Kidney (tissue), 14 donors: Measurements from ENCODE around the gene AP5Z1. TPM values are rescaled to one million over a fixed set of nuclear protein-coding genes. Genes with fewer than 3 reads are reported as not detected.

Experiments
- DNase-seq, 5 donors: peaks; one replicate each; pipeline ENCODE4 v3.0.0-alpha.2; 2013 to 2020
- FAIRE-seq: peaks from 2 replicates; lab custom pipeline; 2012; peaks lifted over from hg19 to GRCh38; lab: Jason Lieb, UNC
- H3K27ac ChIP-seq, 2 donors: one replicate each; pipeline ENCODE4 v1.7.0; 2013; ENCODE audit warnings: low read depth in 2 of 2, low read length in 2 of 2, inconsistent platforms in 1 of 2
- H3K27me3 ChIP-seq: one replicate; pipeline ENCODE4 v1.7.1; 2013; ENCODE audit warnings: low read length, inconsistent platforms; ENCODE audit not compliant: control insufficient read depth, insufficient read depth
- H3K36me3 ChIP-seq, 3 donors: one replicate each; pipeline versions ENCODE4 v1.7.0 to v1.7.1; 2013; ENCODE audit warnings: low read length in 3 of 3, control low read depth in 1 of 3, inconsistent platforms in 1 of 3; ENCODE audit not compliant: insufficient read depth in 3 of 3, control insufficient read depth in 2 of 3
- H3K4me1 ChIP-seq, 3 donors: one replicate each; pipeline versions ENCODE4 v1.7.0 to v1.7.1; 2013; ENCODE audit warnings: low read length in 3 of 3, inconsistent platforms in 1 of 3, low read depth in 1 of 3; ENCODE audit not compliant: control insufficient read depth in 2 of 3, insufficient read depth in 2 of 3
- H3K4me3 ChIP-seq, 3 donors: one replicate each; pipeline versions ENCODE4 v1.7.0 to v1.8.1; 2013; ENCODE audit warnings: low read length in 3 of 3, control low read depth in 1 of 3, inconsistent platforms in 1 of 3
- H3K9ac ChIP-seq, 3 donors: one replicate each; pipeline versions ENCODE4 v1.7.0 to v1.7.1; 2013; ENCODE audit warnings: low read length in 3 of 3, control low read depth in 1 of 3, inconsistent platforms in 1 of 3
- H3K9me3 ChIP-seq, 3 donors: one replicate each; pipeline versions ENCODE4 v1.7.0 to v1.7.1; 2013; ENCODE audit warnings: low read length in 3 of 3, control low read depth in 1 of 3, inconsistent platforms in 1 of 3; ENCODE audit not compliant: control insufficient read depth in 2 of 3, insufficient read depth in 1 of 3
- CTCF ChIP-seq: IDR thresholded peaks from 3 replicates; pipeline ENCODE4 v1.5.1; 2012; ENCODE audit warnings: mild to moderate bottlenecking, moderate library complexity, borderline replicate concordance; ENCODE audit not compliant: insufficient read depth; ENCODE audit errors: extremely low read depth
- intact Hi-C: fragments of 100-400 bp; cut with DNase I; formaldehyde crosslinking; loops from one replicate; pipeline ENCODE4 v1.11.1; 2022
- polyA plus RNA-seq: library from polyadenylated mRNA; stranded (reverse); fragments of 350-450 nt; fragmentation: Illumina TruSeq; extraction: RNeasy Lipid Tissue Mini Kit (QIAGEN cat#74804); gene quantifications from one replicate; pipeline ENCODE4 v1.2.3, GENCODE V29; 2014; ENCODE audit warnings: low read depth, low replicate concordance; ENCODE audit not compliant: insufficient read depth
- total RNA-seq: library from RNA; stranded (reverse); fragmentation: NEBNext Ultra II Directional; extraction: Animal tissue kit (Norgen Biotek cat#: 25700); gene quantifications from one replicate; pipeline ENCODE4 v1.2.1, GENCODE V29; 2021
- donor health status: control.
- donor health status: control.
- donor health status: control.
- donor health status: control.
- donor health status: control.
- donor health status: DM: yes; HTN: yes; CAD: no.
- donor health status: Normal renal cell carcinoma (clear cell type).

AP5Z1 gene
- total and polyA plus RNA-seq, 2 donors from 2014 or later: 23.4 to 38.5 TPM

- Histone ChIP-seq H3K9ac (peak overlapping the region; percentile 77 to 97 (median 91)), H3K36me3 (peaks cover 0 to 4% (median 0%) of the 10 kb centered on the region in 3 donors), H3K27me3 (no peaks in the 10 kb centered on the region), H3K9me3 (no peaks in the 10 kb centered on the region), H3K27ac (peak overlapping the region; percentile 81 to 83), H3K4me1 (peaks cover 0 to 13% (median 7%) of the 10 kb centered on the region in 3 donors), H3K4me3 (peak overlapping the region; percentile 90 to 94 (median 92))
- intact Hi-C loops: no loop called here
- FAIRE-seq (no peak), DNase-seq (peak in 2 of 5 donors; percentile 34 to 59)
- no peak for TF ChIP-seq CTCF
These were observed 613 bp downstream of the AP5Z1 start for GRCh38 chr7:4775848-4776623.

- no peaks in the 10 kb centered on the region for H3K9me3 ChIP-seq
- no peak for DNase-seq
- H3K27ac ChIP-seq: no peak overlapping the region
- TF ChIP-seq CTCF: no peak
- H3K4me1 ChIP-seq: peaks cover 0 to 12% (median 7%) of the 10 kb centered on the region in 3 donors
- H3K4me3 ChIP-seq: no peak overlapping the region
- H3K9ac ChIP-seq: no peak overlapping the region
- peaks cover 0 to 12% (median 8%) of the 10 kb centered on the region in 3 donors for H3K36me3 ChIP-seq
- intact Hi-C loops: no loop called here
- peak; percentile 99 for FAIRE-seq
- H3K27me3 ChIP-seq: no peaks in the 10 kb centered on the region
These were observed 3.7 kb downstream of the AP5Z1 start for GRCh38 chr7:4779118-4779517.

- H3K9me3 ChIP-seq: no peaks in the 10 kb centered on the region
- H3K36me3 ChIP-seq: peaks cover 0 to 13% (median 8%) of the 10 kb centered on the region in 3 donors
- intact Hi-C loops: loop anchor here (10.0 kb wide), 1 partner anchor 303 kb away; no protein-coding TSS in a partner anchor
- no peak overlapping the region for H3K4me3 ChIP-seq
- FAIRE-seq (no peak), DNase-seq (no peak)
- peaks cover 0 to 6% (median 5%) of the 10 kb centered on the region in 3 donors for H3K4me1 ChIP-seq
- no peak overlapping the region for H3K9ac ChIP-seq
- H3K27ac ChIP-seq: no peak overlapping the region
- no peaks in the 10 kb centered on the region for H3K27me3 ChIP-seq
- TF ChIP-seq CTCF: no peak
These were observed 6.1 kb downstream of the AP5Z1 start for GRCh38 chr7:4781366-4782069.
